ENCODE data around the gene NRXN3.

GRCh38 chr14:79742142-79742541 is 1572.0 kb downstream of the NRXN3 start:
- TF ChIP-seq CTCF (conservative IDR thresholded peaks at IDR 0.05 in 1 of 2, IDR thresholded peaks at IDR 0.05 in 1 of 2; ENCODE audit: low read depth in 1 of 2, low read length in 2 of 2) (no peak), EZH2 (IDR thresholded peaks at IDR 0.05; ENCODE audit: low read length, missing control alignments) (no peak)

Measured in fibroblast of lung (primary cell).